ENCODE measurements around the gene TTLL9.

The TTLL9 gene

DNA sequence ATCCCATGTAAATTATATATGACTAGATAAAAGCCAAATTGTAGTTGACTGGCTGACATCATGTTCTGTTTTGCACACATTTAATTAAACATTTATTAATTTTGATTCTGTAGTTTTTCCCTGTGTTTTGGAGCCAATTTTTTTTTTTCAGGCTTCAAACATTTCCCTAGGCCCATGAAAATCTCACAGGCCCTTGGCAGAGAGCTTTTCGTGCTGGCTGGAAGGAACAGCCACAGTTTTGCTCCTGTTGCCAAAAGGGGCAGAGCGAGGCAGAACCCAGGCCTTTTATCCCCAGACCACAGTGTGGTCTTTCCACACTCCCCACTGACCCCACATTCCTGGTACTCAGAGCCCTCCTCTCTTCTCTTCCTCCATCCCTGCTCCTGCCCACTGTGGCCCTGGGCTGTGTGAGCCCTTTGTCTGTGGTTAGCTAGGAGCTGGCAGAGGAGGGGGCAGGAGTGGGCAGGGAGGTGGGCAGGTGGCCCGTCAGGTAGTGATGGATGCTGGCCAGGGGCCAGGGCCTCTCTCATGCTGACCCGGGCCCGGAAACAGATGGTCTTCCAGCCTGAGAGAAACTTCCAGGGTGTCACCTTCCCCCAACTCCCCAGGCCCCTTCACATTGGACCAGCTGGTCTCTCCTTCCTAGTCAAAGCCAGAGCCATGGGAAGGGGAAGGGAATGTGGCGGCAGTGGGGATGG is 120.4 kb downstream of the TTLL9 start:
- Histone ChIP-seq H3K4me3 (replicated peaks; ENCODE audit: insufficient read depth, low read length) (no peak overlapping the region), H3K27ac (replicated peaks) (no peak overlapping the region), H3K27me3 (ENCODE audit: insufficient read depth, poor library complexity, severe bottlenecking) (peaks cover 25% of the 10 kb centered on the region)
- DNase-seq (ENCODE audit: low read depth in 1 of 2, low spot score in 1 of 2), result no peak
- no peak for TF ChIP-seq REST (IDR thresholded peaks at IDR 0.05; ENCODE audit: insufficient replicate concordance, low read depth)
- TF ChIP-seq SPI1 (IDR thresholded peaks at IDR 0.05; ENCODE audit: borderline replicate concordance, low read depth), result no peak
- TF ChIP-seq, protein P1, sequence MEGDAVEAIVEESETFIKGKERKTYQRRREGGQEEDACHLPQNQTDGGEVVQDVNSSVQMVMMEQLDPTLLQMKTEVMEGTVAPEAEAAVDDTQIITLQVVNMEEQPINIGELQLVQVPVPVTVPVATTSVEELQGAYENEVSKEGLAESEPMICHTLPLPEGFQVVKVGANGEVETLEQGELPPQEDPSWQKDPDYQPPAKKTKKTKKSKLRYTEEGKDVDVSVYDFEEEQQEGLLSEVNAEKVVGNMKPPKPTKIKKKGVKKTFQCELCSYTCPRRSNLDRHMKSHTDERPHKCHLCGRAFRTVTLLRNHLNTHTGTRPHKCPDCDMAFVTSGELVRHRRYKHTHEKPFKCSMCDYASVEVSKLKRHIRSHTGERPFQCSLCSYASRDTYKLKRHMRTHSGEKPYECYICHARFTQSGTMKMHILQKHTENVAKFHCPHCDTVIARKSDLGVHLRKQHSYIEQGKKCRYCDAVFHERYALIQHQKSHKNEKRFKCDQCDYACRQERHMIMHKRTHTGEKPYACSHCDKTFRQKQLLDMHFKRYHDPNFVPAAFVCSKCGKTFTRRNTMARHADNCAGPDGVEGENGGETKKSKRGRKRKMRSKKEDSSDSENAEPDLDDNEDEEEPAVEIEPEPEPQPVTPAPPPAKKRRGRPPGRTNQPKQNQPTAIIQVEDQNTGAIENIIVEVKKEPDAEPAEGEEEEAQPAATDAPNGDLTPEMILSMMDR (IDR thresholded peaks at IDR 0.05; ENCODE audit: insufficient read depth, low read length), result no peak
- no peak for TF ChIP-seq GABPA (IDR thresholded peaks at IDR 0.05; ENCODE audit: low read depth)
- no peak for TF ChIP-seq POLR2AphosphoS5 (IDR thresholded peaks at IDR 0.05; ENCODE audit: low read depth)

GRCh38 chr20:31991339-31991705 is 120.9 kb downstream of the TTLL9 start:
- no peak overlapping the region for H3K4me3 ChIP-seq (replicated peaks; ENCODE audit: insufficient read depth, low read length)
- no peak overlapping the region for H3K27ac ChIP-seq (replicated peaks)
- H3K27me3 ChIP-seq (ENCODE audit: insufficient read depth, poor library complexity, severe bottlenecking), result peaks cover 29% of the 10 kb centered on the region
- no peak for DNase-seq (ENCODE audit: low read depth in 1 of 2, low spot score in 1 of 2)
- TF ChIP-seq REST (IDR thresholded peaks at IDR 0.05; ENCODE audit: insufficient replicate concordance, low read depth) (no peak), POLR2AphosphoS5 (IDR thresholded peaks at IDR 0.05; ENCODE audit: low read depth) (no peak), SPI1 (IDR thresholded peaks at IDR 0.05; ENCODE audit: borderline replicate concordance, low read depth) (no peak), GABPA (IDR thresholded peaks at IDR 0.05; ENCODE audit: low read depth) (no peak)
- TF ChIP-seq, protein P1 (IDR thresholded peaks at IDR 0.05; ENCODE audit: insufficient read depth, low read length), result no peak

- TF ChIP-seq, protein P1 (IDR thresholded peaks at IDR 0.05; ENCODE audit: insufficient read depth, low read length), result no peak
- no peak for TF ChIP-seq POLR2AphosphoS5 (IDR thresholded peaks at IDR 0.05; ENCODE audit: low read depth)
- TF ChIP-seq GABPA (IDR thresholded peaks at IDR 0.05; ENCODE audit: low read depth), result no peak
- TF ChIP-seq REST (IDR thresholded peaks at IDR 0.05; ENCODE audit: insufficient replicate concordance, low read depth), result no peak
- no peak for TF ChIP-seq SPI1 (IDR thresholded peaks at IDR 0.05; ENCODE audit: borderline replicate concordance, low read depth)
- no peak for DNase-seq (ENCODE audit: low read depth in 1 of 2, low spot score in 1 of 2)
These were observed 121.7 kb downstream of the TTLL9 start for GRCh38 chr20:31992086-31992485.

More at GRCh38 chr20:31992086-31992485, 121.7 kb downstream of the TTLL9 start:
- no peak overlapping the region for H3K4me3 ChIP-seq (replicated peaks; ENCODE audit: insufficient read depth, low read length)
- H3K27ac ChIP-seq (replicated peaks), result no peak overlapping the region
- peaks cover 29% of the 10 kb centered on the region for H3K27me3 ChIP-seq (ENCODE audit: insufficient read depth, poor library complexity, severe bottlenecking)

All from HL-60 (cell line).